Ovary (tissue), 9 donors: Measurements from ENCODE around the gene ZNF593OS. TPM values are rescaled to one million over a fixed set of nuclear protein-coding genes. Genes with fewer than 3 reads are reported as not detected.

Experiments used
- DNase-seq, 5 donors: peaks; one replicate each; pipeline ENCODE4 v3.0.0-alpha.2; 2019 to 2020
- H3K27ac ChIP-seq, 2 donors: fragments of 200-600 bp; one replicate each; pipeline versions ENCODE4 v1.5.1 to v1.8.0; 2019 to 2022
- H3K27me3 ChIP-seq: fragments of 200-600 bp; one replicate; pipeline ENCODE4 v1.8.0; 2022
- H3K36me3 ChIP-seq: fragments of 200-600 bp; sonication (generic); one replicate; pipeline ENCODE4 v1.5.1; 2019
- H3K4me1 ChIP-seq: one replicate; pipeline ENCODE4 v1.8.1; 2013; ENCODE audit warnings: mild to moderate bottlenecking, moderate library complexity; ENCODE audit not compliant: insufficient read depth
- H3K4me3 ChIP-seq: fragments of 200-600 bp; sonication (generic); one replicate; pipeline ENCODE4 v1.5.1; 2017
- H3K9me3 ChIP-seq, 2 donors: fragments of 200-600 bp in 1 of 2; sonication (generic) in 1 of 2; one replicate each; pipeline versions ENCODE4 v1.5.1 to v1.8.1; 2013 to 2019; ENCODE audit warnings: mild to moderate bottlenecking in 1 of 2, moderate library complexity in 1 of 2
- EP300 ChIP-seq: sonication (generic); formaldehyde crosslinking; IDR thresholded peaks from one replicate; pipeline ENCODE4 v1.6.1; 2017; ENCODE audit warnings: antibody characterized with exemption
- POLR2A ChIP-seq: fragments of 450-650 bp; IDR thresholded peaks from one replicate; pipeline ENCODE4 v1.6.1; 2017; ENCODE audit warnings: antibody characterized with exemption, mild to moderate bottlenecking, moderate library complexity
- WGBS, 3 donors: extraction: QIAGEN DNeasy Blood & Tissue Kit in 1 of 3; methylation state at CpG; one replicate each; pipeline versions ENCODE4 v1.1.5 to v1.1.7; 2013 to 2017; 5-methylcytosine and 5-hydroxymethylcytosine counted together
- intact Hi-C, 4 donors: fragments of 100-400 bp; cut with DNase I; formaldehyde crosslinking; loops; one replicate each; pipeline versions ENCODE4 v1.11.0 to v1.15.1; 2022 to 2023
- polyA plus RNA-seq, 2 donors: library from polyadenylated mRNA; stranded (reverse); fragments of 200-250 nt in 1 of 2; fragments of 350-450 nt in 1 of 2; fragmentation: Illumina TruSeq in 1 of 2; extraction: RNeasy Lipid Tissue Mini Kit (QIAGEN cat#74804) in 1 of 2; gene quantifications; one replicate each; pipeline ENCODE4 v1.2.3, GENCODE V29; 2013 to 2014
- total RNA-seq, 7 donors: library from RNA; depleted of rRNA in 2 of 7; stranded (reverse); fragments of >200 nt in 2 of 7; fragmentation: NEBNext Ultra II Directional in 3 of 7; extraction: Animal tissue kit (Norgen Biotek cat#: 25700) in 3 of 7; gene quantifications; one replicate each; pipeline versions ENCODE4 v1.1.0 to v1.2.4, GENCODE V29; 2016 to 2023
- TF ChIP-seq, protein P1 (sequence below), 3 donors: fragments of 450-650 bp in 2 of 3; fragments of 200-600 bp in 1 of 3; IDR thresholded peaks; one replicate each; pipeline versions ENCODE4 v1.5.1 to v1.8.0; 2016 to 2022; ENCODE audit warnings: antibody characterized with exemption in 3 of 3, mild to moderate bottlenecking in 1 of 3
- donor health status: DM: no; HTN: no; CAD: no; lungs with moderate emphysema.
- donor health status: DM: no; HTN: no; CAD: no.
- donor health status: Bipolar disorder and iron deficiency.
- donor health status: DM: yes; HTN: yes; CAD: no.
- donor health status: DM: no; HTN: no; CAD: no.
- donor health status: DM: yes; HTN: yes; CAD: no.

Gene ZNF593OS
- total and polyA plus RNA-seq, 9 donors = 0.54 TPM; not detected in 8

DNA sequence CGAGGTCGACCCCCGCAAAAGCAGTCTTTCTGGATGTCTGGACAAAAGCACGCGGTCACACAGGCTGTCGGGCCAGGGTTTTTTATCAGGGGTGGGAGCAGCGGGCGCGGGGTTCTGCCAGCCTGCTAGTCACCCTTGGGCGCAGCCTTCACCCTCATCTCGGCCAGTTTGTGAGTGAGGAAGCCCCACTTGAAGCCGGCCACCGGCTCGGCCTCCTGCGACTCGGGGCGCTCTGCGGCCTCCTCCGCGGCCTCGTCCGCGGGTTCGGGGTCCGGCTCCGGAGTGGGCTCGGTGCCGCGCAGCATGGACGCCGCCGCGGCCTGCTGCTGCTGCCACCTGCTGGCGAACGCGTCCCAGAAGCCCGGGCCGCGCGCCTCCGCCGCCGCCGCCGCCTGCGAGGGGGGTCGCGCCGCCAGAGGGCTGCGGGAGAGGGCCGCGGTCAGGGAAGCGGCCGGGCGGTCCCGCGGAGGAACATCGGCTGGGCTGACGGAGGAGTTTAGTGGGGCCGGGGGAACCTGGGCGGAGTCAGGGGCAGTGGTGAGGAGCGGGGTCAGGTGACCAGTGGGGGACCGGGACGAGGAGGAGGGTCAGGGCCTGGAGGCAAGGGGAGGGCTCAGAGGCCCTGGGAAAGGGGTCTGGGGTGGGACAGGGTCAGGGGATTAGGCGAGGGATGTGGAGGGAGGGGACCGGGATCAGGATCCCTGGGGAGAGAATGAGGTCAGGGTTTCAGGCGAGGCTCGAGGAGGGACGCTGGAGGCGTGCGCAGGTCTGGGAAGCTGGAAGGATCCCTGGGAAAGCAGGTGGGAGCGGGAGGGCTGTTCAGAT lies 7.4 kb downstream of the ZNF593OS start:
- TF ChIP-seq, protein P1, sequence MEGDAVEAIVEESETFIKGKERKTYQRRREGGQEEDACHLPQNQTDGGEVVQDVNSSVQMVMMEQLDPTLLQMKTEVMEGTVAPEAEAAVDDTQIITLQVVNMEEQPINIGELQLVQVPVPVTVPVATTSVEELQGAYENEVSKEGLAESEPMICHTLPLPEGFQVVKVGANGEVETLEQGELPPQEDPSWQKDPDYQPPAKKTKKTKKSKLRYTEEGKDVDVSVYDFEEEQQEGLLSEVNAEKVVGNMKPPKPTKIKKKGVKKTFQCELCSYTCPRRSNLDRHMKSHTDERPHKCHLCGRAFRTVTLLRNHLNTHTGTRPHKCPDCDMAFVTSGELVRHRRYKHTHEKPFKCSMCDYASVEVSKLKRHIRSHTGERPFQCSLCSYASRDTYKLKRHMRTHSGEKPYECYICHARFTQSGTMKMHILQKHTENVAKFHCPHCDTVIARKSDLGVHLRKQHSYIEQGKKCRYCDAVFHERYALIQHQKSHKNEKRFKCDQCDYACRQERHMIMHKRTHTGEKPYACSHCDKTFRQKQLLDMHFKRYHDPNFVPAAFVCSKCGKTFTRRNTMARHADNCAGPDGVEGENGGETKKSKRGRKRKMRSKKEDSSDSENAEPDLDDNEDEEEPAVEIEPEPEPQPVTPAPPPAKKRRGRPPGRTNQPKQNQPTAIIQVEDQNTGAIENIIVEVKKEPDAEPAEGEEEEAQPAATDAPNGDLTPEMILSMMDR (IDR thresholded peaks at IDR 0.05) = peak; percentile 59 to 90 (median 78)
- TF ChIP-seq POLR2A = no peak
- intact Hi-C loops = loop anchor here in 1 of 4 donors (5.0 kb wide), 1 partner anchor 52 kb away; the partner anchor contains the start of gene PDIK1L
- DNase-seq = peak; percentile 38 to 77 (median 67)
- H3K36me3 ChIP-seq = no peaks in the 10 kb centered on the region
- 11 to 19% (median 14%) methylated on average over 39 to 72 of the region's 72 CpGs for WGBS, 3 donors
- H3K4me3 ChIP-seq = peak overlapping the region; percentile 40
- H3K9me3 ChIP-seq = no peaks in the 10 kb centered on the region
- peak overlapping the region; percentile 9 to 73 for H3K27ac ChIP-seq
- H3K27me3 ChIP-seq = no peaks in the 10 kb centered on the region
- peaks cover 8% of the 10 kb centered on the region for H3K4me1 ChIP-seq

DNA sequence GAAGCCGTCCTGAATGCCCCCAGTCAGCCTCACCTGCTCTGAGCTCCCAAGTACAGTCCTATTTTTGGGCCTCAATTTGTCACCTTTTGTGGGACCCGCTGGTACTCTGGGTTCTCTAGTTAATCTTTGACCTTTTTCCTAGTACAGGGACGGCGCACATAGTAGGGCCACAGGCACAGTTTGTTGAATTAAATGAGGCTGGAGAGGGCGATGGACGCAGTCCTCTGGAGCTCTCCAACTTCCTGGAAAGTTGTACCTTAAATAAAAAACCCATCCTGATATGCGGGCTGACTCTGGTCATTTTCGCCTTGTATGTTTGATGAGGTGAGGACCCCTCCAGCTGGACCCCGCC lies 8.0 kb downstream of the ZNF593OS start:
- Histone ChIP-seq H3K27ac (peak overlapping the region in 1 of 2 donors; percentile 9), H3K9me3 (no peaks in the 10 kb centered on the region), H3K36me3 (no peaks in the 10 kb centered on the region), H3K27me3 (no peaks in the 10 kb centered on the region), H3K4me1 (peaks cover 8% of the 10 kb centered on the region), H3K4me3 (peak overlapping the region; percentile 40)
- intact Hi-C loops = loop anchor here in 1 of 4 donors (5.0 kb wide), 1 partner anchor 51 kb away; the partner anchor contains the start of gene PDIK1L
- TF ChIP-seq POLR2A (no peak), EP300 (no peak)
- TF ChIP-seq, protein P1 (IDR thresholded peaks at IDR 0.05) = no peak
- DNase-seq = no peak
- WGBS, 3 donors = 47 to 71% (median 67%) methylated on average over 9 of the region's 9 CpGs

DNA sequence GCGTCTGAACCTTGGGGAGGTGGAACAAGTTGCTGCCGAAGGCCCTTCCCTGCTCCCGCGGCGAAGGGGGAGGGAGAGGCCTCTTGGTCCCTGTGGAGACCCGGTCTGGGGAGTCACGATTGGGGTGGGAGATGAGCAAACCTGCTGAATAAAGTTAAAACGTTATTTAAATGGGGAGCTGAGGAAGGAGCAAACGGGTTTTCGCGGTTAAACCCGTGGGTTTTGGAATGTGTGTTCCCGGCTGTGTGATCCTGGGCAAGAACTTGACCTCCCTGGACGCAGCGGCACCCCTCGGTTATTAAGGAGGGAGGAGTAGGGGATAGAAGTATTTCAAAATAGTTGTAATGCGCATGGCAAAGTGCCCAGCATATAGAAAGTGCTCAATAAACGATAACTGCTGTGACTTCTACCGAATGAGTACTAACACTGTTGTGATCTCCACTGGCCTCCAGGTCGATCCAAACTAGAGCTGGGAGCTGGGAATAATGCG lies 9.4 kb downstream of the ZNF593OS start:
- H3K27me3 ChIP-seq = no peaks in the 10 kb centered on the region
- intact Hi-C loops = loop anchor here in 1 of 4 donors (5.0 kb wide), 1 partner anchor 50 kb away; the partner anchor contains the start of gene PDIK1L
- TF ChIP-seq POLR2A (no peak), EP300 (no peak)
- TF ChIP-seq, protein P1 (IDR thresholded peaks at IDR 0.05) = no peak

DNA sequence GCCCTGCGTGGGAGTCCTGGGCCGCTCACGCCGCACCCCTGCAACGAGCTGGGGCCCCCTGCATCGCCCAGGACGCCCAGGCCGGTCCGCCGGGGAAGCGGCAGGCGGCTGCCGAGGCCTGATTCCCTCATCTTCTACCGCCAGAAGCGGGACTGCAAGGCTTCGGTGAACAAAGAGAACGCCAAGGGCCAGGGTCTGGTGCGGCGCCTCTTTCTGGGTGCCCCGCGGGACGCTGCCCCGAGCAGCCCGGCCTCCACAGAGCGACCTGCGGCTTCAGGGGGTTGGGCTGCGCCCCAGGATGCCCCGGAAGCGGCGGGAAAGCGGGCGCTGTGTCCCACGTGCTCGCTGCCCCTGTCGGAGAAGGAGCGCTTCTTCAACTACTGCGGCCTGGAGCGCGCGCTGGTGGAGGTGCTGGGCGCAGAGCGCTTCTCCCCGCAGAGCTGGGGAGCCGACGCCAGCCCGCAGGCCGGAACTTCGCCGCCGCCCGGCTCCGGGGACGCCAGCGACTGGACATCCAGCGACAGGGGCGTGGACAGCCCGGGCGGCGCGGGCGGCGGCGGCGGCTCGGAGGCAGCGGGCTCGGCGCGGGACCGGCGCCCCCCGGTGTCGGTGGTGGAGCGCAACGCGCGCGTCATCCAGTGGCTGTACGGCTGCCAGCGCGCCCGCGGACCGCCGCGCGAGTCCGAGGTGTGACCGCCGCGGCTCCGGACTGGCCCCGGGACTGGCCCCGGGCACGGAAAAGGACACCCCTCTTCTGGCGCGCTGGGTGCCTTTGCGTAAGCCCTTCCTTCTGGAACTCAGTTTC lies 10.0 kb downstream of the ZNF593OS start:
- Histone ChIP-seq H3K36me3 (no peaks in the 10 kb centered on the region), H3K9me3 (no peaks in the 10 kb centered on the region), H3K27me3 (no peaks in the 10 kb centered on the region), H3K4me1 (peaks cover 8% of the 10 kb centered on the region), H3K4me3 (peak overlapping the region; percentile 38), H3K27ac (no peak overlapping the region)
- intact Hi-C loops = loop anchor here in 1 of 4 donors (5.0 kb wide), 1 partner anchor 49 kb away; the partner anchor contains the start of gene PDIK1L
- TF ChIP-seq, protein P1 (IDR thresholded peaks at IDR 0.05) = peak in 2 of 3 donors; percentile 32 to 46
- TF ChIP-seq POLR2A = no peak
- WGBS, 3 donors = 1 to 2% (median 2%) methylated on average over 68 to 98 of the region's 98 CpGs
- DNase-seq = peak; percentile 46 to 71 (median 63)

More for the DNA sequence above, 9.4 kb downstream of the ZNF593OS start:
- WGBS, 3 donors = 23 to 27% (median 24%) methylated on average over 21 of the region's 21 CpGs
- H3K9me3 ChIP-seq = no peaks in the 10 kb centered on the region
- no peak overlapping the region for H3K27ac ChIP-seq
- H3K36me3 ChIP-seq = no peaks in the 10 kb centered on the region
- peaks cover 8% of the 10 kb centered on the region for H3K4me1 ChIP-seq
- no peak for DNase-seq
- peak overlapping the region; percentile 38 for H3K4me3 ChIP-seq
